Measurements from ENCODE around the gene SLC16A6. TPM values are rescaled to one million over a fixed set of nuclear protein-coding genes. Genes with fewer than 3 reads are reported as not detected.

SLC16A6 gene
- total RNA-seq, 1 experiment from 2014 or later, result 0.70 TPM

DNA sequence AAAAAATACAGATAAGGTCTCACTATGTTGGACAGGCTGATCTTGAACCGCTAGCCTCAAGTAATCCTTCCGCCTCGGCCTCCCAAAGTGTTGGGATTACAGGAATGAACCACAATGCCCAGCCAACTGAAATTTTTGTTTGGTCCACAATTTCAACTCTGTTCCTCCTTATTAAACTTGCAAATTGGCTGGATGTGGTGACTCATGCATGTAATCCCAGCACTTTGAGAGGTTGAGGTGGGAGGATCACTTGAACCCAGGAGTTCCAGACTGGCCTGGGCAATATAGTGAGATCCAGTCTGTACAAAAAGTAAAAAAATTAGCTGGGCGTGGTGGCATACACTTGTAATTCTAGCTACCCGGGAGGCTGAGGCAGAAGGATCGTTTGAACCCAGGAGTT lies 13.8 kb upstream of the SLC16A6 start:
- no peak overlapping the region for H3K27ac ChIP-seq
- intact Hi-C loops (cut with micrococcal nuclease; ENCODE audit: unreplicated experiment), result no loop called here
- no peak overlapping the region for H3K4me3 ChIP-seq
- TF ChIP-seq EZH2 (IDR thresholded peaks at IDR 0.05; ENCODE audit: low read depth), result no peak
- TF ChIP-seq, protein P1, sequence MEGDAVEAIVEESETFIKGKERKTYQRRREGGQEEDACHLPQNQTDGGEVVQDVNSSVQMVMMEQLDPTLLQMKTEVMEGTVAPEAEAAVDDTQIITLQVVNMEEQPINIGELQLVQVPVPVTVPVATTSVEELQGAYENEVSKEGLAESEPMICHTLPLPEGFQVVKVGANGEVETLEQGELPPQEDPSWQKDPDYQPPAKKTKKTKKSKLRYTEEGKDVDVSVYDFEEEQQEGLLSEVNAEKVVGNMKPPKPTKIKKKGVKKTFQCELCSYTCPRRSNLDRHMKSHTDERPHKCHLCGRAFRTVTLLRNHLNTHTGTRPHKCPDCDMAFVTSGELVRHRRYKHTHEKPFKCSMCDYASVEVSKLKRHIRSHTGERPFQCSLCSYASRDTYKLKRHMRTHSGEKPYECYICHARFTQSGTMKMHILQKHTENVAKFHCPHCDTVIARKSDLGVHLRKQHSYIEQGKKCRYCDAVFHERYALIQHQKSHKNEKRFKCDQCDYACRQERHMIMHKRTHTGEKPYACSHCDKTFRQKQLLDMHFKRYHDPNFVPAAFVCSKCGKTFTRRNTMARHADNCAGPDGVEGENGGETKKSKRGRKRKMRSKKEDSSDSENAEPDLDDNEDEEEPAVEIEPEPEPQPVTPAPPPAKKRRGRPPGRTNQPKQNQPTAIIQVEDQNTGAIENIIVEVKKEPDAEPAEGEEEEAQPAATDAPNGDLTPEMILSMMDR (conservative IDR thresholded peaks at IDR 0.05), result no peak
- no peak overlapping the region for H2AFZ ChIP-seq
- no peak for DNase-seq
- ChIA-PET POLR2A (ENCODE audit: unreplicated experiment) (interaction anchor here (0.6 kb wide), 1 partner anchor 14 kb away, joined by 9 read pairs; the partner anchor contains the start of genes ARSG and SLC16A6), CTCF (no interaction called here)
- H3K4me1 ChIP-seq (replicated peaks; ENCODE audit: insufficient read depth), result peaks cover 25% of the 10 kb centered on the region
- H3K36me3 ChIP-seq (ENCODE audit: low read depth), result no peaks in the 10 kb centered on the region
- H3K9me2 ChIP-seq (ENCODE audit: insufficient read depth), result no peaks in the 10 kb centered on the region
- no TSS peak for BruUV-seq (replicated peaks)
- no peak overlapping the region for H3K4me2 ChIP-seq
- no peaks in the 10 kb centered on the region for H3K27me3 ChIP-seq (ENCODE audit: insufficient read depth, low read depth)
- peaks cover 6% of the 10 kb centered on the region; the same call in 1 of the 2 replicates for H3F3A ChIP-seq (ENCODE audit: insufficient read depth, low read depth)
- no peaks in the 10 kb centered on the region for H4K20me1 ChIP-seq (ENCODE audit: insufficient read depth)
- no peaks in the 10 kb centered on the region for H3K9me3 ChIP-seq (ENCODE audit: insufficient read depth, low read depth)
- no peaks in the 10 kb centered on the region for H3K79me2 ChIP-seq (ENCODE audit: low read depth)

DNA sequence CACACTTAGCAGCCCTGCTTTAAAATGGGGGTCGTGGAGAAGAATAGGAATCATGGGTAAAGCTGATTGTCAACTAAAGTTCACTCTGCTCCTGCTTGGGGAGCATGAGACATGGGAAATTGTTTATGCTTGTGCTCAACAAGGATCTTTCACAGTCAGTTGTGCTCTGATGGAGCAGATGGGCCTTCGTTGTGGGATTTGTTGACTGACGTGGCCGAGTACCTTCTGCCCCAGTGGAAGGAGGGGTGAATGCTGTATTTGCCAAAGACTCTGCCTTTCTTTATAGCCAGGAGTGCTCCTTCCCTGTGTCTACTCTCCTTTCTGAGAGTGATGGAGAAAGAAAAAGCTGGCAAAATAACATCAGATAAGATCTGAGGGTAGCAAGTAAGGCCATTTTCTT lies 11.7 kb upstream of the SLC16A6 start:
- BruUV-seq (replicated peaks), result no TSS peak
- Histone ChIP-seq H3K9me3 (ENCODE audit: insufficient read depth, low read depth) (no peaks in the 10 kb centered on the region), H3K79me2 (ENCODE audit: low read depth) (no peaks in the 10 kb centered on the region), H3K36me3 (ENCODE audit: low read depth) (no peaks in the 10 kb centered on the region), H4K20me1 (ENCODE audit: insufficient read depth) (no peaks in the 10 kb centered on the region), H3K27ac (no peak overlapping the region), H3K9me2 (ENCODE audit: insufficient read depth) (no peaks in the 10 kb centered on the region), H3K27me3 (ENCODE audit: insufficient read depth, low read depth) (no peaks in the 10 kb centered on the region), H3F3A (ENCODE audit: insufficient read depth, low read depth) (0 out of 2 replicates have a peak, but pooled peaks cover 4% of the 10 kb centered on the region), H3K4me3 (no peak overlapping the region), H2AFZ (no peak overlapping the region), H3K4me1 (replicated peaks; ENCODE audit: insufficient read depth) (peaks cover 22% of the 10 kb centered on the region), H3K4me2 (no peak overlapping the region)
- no peak for DNase-seq
- TF ChIP-seq, protein P1 (conservative IDR thresholded peaks at IDR 0.05), result no peak
- no peak for TF ChIP-seq EZH2 (IDR thresholded peaks at IDR 0.05; ENCODE audit: low read depth)
- ChIA-PET POLR2A (ENCODE audit: unreplicated experiment) (no interaction called here), CTCF (no interaction called here)
- intact Hi-C loops (cut with micrococcal nuclease; ENCODE audit: unreplicated experiment), result no loop called here

DNA sequence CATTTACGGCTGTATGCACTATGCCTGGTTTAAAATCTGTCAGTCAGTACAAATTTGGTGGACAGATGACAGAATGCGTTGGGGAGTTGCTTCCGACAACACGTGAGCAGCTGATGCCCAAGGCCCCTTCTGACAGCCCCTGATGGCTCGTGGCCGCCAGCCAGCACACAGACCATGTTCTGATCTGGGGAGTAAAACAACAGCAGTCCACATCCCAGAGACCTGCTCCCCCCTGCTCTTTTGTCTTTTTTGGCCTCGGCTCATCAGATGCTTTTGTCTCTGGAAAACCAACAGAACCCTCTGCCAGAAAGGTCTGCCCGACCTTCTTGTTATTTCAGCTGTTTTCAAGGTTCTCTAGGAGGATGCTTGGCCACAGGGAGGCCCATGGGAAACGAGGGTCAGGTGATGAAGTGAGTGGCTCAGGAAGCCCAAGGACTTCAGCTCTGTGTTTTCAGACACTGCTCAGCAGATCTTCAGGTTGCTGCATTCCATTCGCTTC lies 11.2 kb upstream of the SLC16A6 start:
- no peak overlapping the region for H2AFZ ChIP-seq
- no peaks in the 10 kb centered on the region for H4K20me1 ChIP-seq (ENCODE audit: insufficient read depth)
- H3K36me3 ChIP-seq (ENCODE audit: low read depth), result no peaks in the 10 kb centered on the region
- H3K9me3 ChIP-seq (ENCODE audit: insufficient read depth, low read depth), result no peaks in the 10 kb centered on the region
- no peak overlapping the region for H3K4me2 ChIP-seq
- no peaks in the 10 kb centered on the region for H3K9me2 ChIP-seq (ENCODE audit: insufficient read depth)
- TF ChIP-seq, protein P1 (conservative IDR thresholded peaks at IDR 0.05), result no peak
- no TSS peak for BruUV-seq (replicated peaks)
- H3K79me2 ChIP-seq (ENCODE audit: low read depth), result no peaks in the 10 kb centered on the region
- ChIA-PET POLR2A (ENCODE audit: unreplicated experiment) (interaction anchor here (0.7 kb wide), 1 partner anchor 25 kb away, joined by 14 read pairs; no protein-coding TSS in a partner anchor), CTCF (no interaction called here)
- H3K4me3 ChIP-seq, result no peak overlapping the region
- no peak for DNase-seq
- H3K4me1 ChIP-seq (replicated peaks; ENCODE audit: insufficient read depth), result peaks cover 22% of the 10 kb centered on the region
- intact Hi-C loops (cut with micrococcal nuclease; ENCODE audit: unreplicated experiment), result no loop called here
- H3F3A ChIP-seq (ENCODE audit: insufficient read depth, low read depth), result 0 out of 2 replicates have a peak, but pooled peaks cover 4% of the 10 kb centered on the region
- H3K27ac ChIP-seq, result no peak overlapping the region
- H3K27me3 ChIP-seq (ENCODE audit: insufficient read depth, low read depth), result no peaks in the 10 kb centered on the region

All from PC-9 (cell line).